ENCODE measurements around the gene TMED5.

DNA sequence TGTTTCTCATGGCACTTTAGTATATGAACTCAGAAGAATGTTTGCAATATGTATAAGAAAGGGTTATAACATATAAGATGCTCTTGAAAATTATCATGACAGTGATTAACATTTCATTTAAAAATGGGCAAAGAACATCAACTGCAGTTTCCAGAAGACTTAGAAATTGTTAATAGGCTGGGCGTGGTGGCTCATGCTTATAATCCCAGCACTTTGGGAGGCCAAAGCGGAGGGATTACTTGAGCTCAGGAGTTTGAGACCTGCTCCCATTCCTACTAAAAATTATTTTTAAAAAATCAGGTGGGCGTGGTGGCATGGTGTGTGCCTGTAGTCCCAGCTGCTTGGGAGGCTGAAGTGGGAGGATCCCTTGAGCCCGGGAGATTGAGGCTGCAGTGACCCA lies 78.1 kb downstream of the TMED5 start:
- TF ChIP-seq, protein P1, sequence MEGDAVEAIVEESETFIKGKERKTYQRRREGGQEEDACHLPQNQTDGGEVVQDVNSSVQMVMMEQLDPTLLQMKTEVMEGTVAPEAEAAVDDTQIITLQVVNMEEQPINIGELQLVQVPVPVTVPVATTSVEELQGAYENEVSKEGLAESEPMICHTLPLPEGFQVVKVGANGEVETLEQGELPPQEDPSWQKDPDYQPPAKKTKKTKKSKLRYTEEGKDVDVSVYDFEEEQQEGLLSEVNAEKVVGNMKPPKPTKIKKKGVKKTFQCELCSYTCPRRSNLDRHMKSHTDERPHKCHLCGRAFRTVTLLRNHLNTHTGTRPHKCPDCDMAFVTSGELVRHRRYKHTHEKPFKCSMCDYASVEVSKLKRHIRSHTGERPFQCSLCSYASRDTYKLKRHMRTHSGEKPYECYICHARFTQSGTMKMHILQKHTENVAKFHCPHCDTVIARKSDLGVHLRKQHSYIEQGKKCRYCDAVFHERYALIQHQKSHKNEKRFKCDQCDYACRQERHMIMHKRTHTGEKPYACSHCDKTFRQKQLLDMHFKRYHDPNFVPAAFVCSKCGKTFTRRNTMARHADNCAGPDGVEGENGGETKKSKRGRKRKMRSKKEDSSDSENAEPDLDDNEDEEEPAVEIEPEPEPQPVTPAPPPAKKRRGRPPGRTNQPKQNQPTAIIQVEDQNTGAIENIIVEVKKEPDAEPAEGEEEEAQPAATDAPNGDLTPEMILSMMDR (IDR thresholded peaks at IDR 0.05; ENCODE audit: low read depth, low read length): no peak
- TF ChIP-seq MYC (IDR thresholded peaks at IDR 0.05; ENCODE audit: low read depth, low read length) (no peak), POLR2A (IDR thresholded peaks at IDR 0.05; ENCODE audit: extremely low read depth, insufficient read length) (no peak)
- TF ChIP-seq, protein P2, sequence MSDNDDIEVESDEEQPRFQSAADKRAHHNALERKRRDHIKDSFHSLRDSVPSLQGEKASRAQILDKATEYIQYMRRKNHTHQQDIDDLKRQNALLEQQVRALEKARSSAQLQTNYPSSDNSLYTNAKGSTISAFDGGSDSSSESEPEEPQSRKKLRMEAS (IDR thresholded peaks at IDR 0.05; ENCODE audit: low read depth, low read length): no peak
